Colon (tissue), 2 donors: Measurements from ENCODE around the gene ADCYAP1R1.

ENCODE experiments used
- FAIRE-seq: peaks from 2 replicates; lab custom pipeline; 2012; peaks lifted over from hg19 to GRCh38; lab: Jason Lieb, UNC
- donor health status: control.
- donor health status: control.

Gene ADCYAP1R1

GRCh38 chr7:31051598-31052486 lies at the start of gene ADCYAP1R1:
ADCYAP1R1 (plus strand) TSS chr7:31052308; CDS start chr7:31063265, 10,957 bp downstream.
- no peak for FAIRE-seq

- no peak for FAIRE-seq
These were observed 49.0 kb upstream of the ADCYAP1R1 start for GRCh38 chr7:31003097-31003496.

- no peak for FAIRE-seq
These were observed 48.4 kb upstream of the ADCYAP1R1 start for GRCh38 chr7:31003721-31004120.

GRCh38 chr7:31004393-31004792 lies 47.7 kb upstream of the ADCYAP1R1 start:
- FAIRE-seq: no peak

GRCh38 chr7:31006857-31007256 lies 45.3 kb upstream of the ADCYAP1R1 start:
- FAIRE-seq: no peak

GRCh38 chr7:31007634-31008033 lies 44.5 kb upstream of the ADCYAP1R1 start:
- no peak for FAIRE-seq

GRCh38 chr7:31014826-31015225 lies 37.3 kb upstream of the ADCYAP1R1 start:
- FAIRE-seq: no peak

- no peak for FAIRE-seq
These were observed 35.0 kb upstream of the ADCYAP1R1 start for GRCh38 chr7:31017032-31017675.

GRCh38 chr7:31017721-31018120 lies 34.4 kb upstream of the ADCYAP1R1 start:
- no peak for FAIRE-seq

GRCh38 chr7:31019509-31019908 lies 32.6 kb upstream of the ADCYAP1R1 start:
- no peak for FAIRE-seq

GRCh38 chr7:31020161-31020560 lies 31.9 kb upstream of the ADCYAP1R1 start:
- no peak for FAIRE-seq

- FAIRE-seq: no peak
These were observed 31.5 kb upstream of the ADCYAP1R1 start for GRCh38 chr7:31020652-31021051.

GRCh38 chr7:31022117-31022516 lies 30.0 kb upstream of the ADCYAP1R1 start:
- no peak for FAIRE-seq

GRCh38 chr7:31022726-31023125 lies 29.4 kb upstream of the ADCYAP1R1 start:
- no peak for FAIRE-seq

GRCh38 chr7:31023877-31024276 lies 28.2 kb upstream of the ADCYAP1R1 start:
- no peak for FAIRE-seq

GRCh38 chr7:31027161-31027965 lies 24.7 kb upstream of the ADCYAP1R1 start:
- FAIRE-seq: no peak

GRCh38 chr7:31028006-31028405 lies 24.1 kb upstream of the ADCYAP1R1 start:
- FAIRE-seq: no peak

- no peak for FAIRE-seq
These were observed 23.6 kb upstream of the ADCYAP1R1 start for GRCh38 chr7:31028417-31028992.

- no peak for FAIRE-seq
These were observed 22.7 kb upstream of the ADCYAP1R1 start for GRCh38 chr7:31029251-31030042.

GRCh38 chr7:31033674-31034300 lies 18.3 kb upstream of the ADCYAP1R1 start:
- FAIRE-seq: no peak

- FAIRE-seq: no peak
These were observed 15.2 kb upstream of the ADCYAP1R1 start for GRCh38 chr7:31036924-31037323.
